ENCODE data around the gene F2RL3. TPM values are rescaled to one million over a fixed set of nuclear protein-coding genes. Genes with fewer than 3 reads are reported as not detected.

Gene F2RL3
- total RNA-seq, 2 experiments from 2014 or later = not detected

GRCh38 chr19:16847430-16847829 is 41.4 kb upstream of the F2RL3 start:
- POLR2A ChIA-PET = no interaction called here
- no peaks in the 10 kb centered on the region for H3K9me3 Mint-ChIP-seq
- H3K27me3 Mint-ChIP-seq = no peaks in the 10 kb centered on the region
- TF ChIP-seq CTCF (IDR thresholded peaks at IDR 0.05) = no peak
- no peak overlapping the region for H3K27ac ChIP-seq (ENCODE audit: low read depth in 1 of 2, low read length in 2 of 2)
- H3K36me3 Mint-ChIP-seq (ENCODE audit: low read depth) = peaks cover 91% of the 10 kb centered on the region
- no peaks in the 10 kb centered on the region for H3K9me3 ChIP-seq (ENCODE audit: control insufficient read depth in 1 of 2, insufficient read depth in 1 of 2, low read length in 2 of 2)
- H3K4me3 Mint-ChIP-seq = no peak overlapping the region
- H3K36me3 ChIP-seq (ENCODE audit: insufficient read depth, low read length) = peaks cover 81% of the 10 kb centered on the region
- CTCF ChIA-PET = no interaction called here
- DNase-seq (no peak), ATAC-seq (ENCODE audit: poor library complexity) (no peak)
- no peaks in the 10 kb centered on the region for H3K27me3 ChIP-seq (ENCODE audit: control insufficient read depth in 1 of 2, insufficient read depth in 2 of 2, low read length in 2 of 2)
- intact Hi-C loops (cut with DNase I, micrococcal nuclease) = no loop called here
- H3K4me1 Mint-ChIP-seq (ENCODE audit: low read depth) = no peaks in the 10 kb centered on the region
- no peak overlapping the region for H3K4me3 ChIP-seq (ENCODE audit: low read length)
- no peaks in the 10 kb centered on the region for H3K4me1 ChIP-seq (ENCODE audit: insufficient read depth, low read length)
- no peak overlapping the region for H3K27ac Mint-ChIP-seq

DNA sequence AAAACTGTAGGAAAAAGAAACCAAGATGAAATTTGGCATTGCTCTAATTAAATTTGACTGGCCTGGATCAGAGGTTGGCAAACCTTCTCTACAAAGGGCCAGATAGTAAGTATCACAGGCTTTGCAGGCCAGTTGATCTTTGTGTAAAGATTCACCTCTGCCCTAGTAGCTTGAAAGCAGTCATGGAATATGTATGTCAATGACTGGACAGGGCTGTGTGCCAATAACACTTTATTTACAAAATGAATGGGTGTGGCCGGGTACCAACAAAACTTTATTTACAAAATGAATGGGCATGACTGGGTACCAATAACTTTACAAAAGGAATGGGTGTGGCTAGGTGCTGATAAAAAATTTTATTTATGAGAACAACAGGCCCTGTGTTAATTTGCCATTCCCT is 39.6 kb upstream of the F2RL3 start:
- intact Hi-C loops (cut with DNase I, micrococcal nuclease) = no loop called here
- Mint-ChIP-seq H3K36me3 (ENCODE audit: low read depth) (peaks cover 92% of the 10 kb centered on the region), H3K9me3 (no peaks in the 10 kb centered on the region), H3K4me1 (ENCODE audit: low read depth) (no peaks in the 10 kb centered on the region), H3K27ac (no peak overlapping the region), H3K4me3 (no peak overlapping the region), H3K27me3 (no peaks in the 10 kb centered on the region)
- DNase-seq (no peak), ATAC-seq (ENCODE audit: poor library complexity) (no peak)
- Histone ChIP-seq H3K4me3 (ENCODE audit: low read length) (no peak overlapping the region), H3K9me3 (ENCODE audit: control insufficient read depth in 1 of 2, insufficient read depth in 1 of 2, low read length in 2 of 2) (no peaks in the 10 kb centered on the region), H3K27me3 (ENCODE audit: control insufficient read depth in 1 of 2, insufficient read depth in 2 of 2, low read length in 2 of 2) (no peaks in the 10 kb centered on the region), H3K27ac (ENCODE audit: low read depth in 1 of 2, low read length in 2 of 2) (no peak overlapping the region), H3K36me3 (ENCODE audit: insufficient read depth, low read length) (peaks cover 82% of the 10 kb centered on the region), H3K4me1 (ENCODE audit: insufficient read depth, low read length) (no peaks in the 10 kb centered on the region)
- TF ChIP-seq CTCF (IDR thresholded peaks at IDR 0.05) = no peak
- ChIA-PET CTCF (interaction anchor here (0.5 kb wide), 1 partner anchor 610 kb away, joined by 4 read pairs; no protein-coding TSS in a partner anchor), POLR2A (no interaction called here)

DNA sequence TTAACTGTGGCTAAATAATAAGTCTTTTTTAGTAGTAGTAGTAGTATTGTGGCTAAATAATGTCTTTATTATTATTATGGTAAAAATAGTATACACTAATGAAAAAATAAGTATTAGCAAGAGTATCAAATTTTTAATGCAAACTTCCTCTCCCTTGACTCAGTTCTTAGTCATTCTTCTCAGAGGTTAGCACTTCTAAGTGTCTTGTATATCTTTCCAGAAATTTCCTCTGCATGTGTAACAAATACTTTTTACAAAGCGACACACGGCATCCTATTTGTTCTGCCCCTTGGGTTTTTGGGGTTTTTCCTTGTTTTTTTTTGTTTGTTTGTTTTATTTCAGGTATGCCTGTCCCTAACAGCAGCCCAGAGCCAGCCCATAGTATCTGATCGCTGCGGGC is 38.7 kb upstream of the F2RL3 start:
- Mint-ChIP-seq H3K27ac (no peak overlapping the region), H3K9me3 (no peaks in the 10 kb centered on the region), H3K36me3 (ENCODE audit: low read depth) (peaks cover 92% of the 10 kb centered on the region), H3K4me3 (no peak overlapping the region), H3K4me1 (ENCODE audit: low read depth) (no peaks in the 10 kb centered on the region), H3K27me3 (no peaks in the 10 kb centered on the region)
- ChIA-PET CTCF (no interaction called here), POLR2A (no interaction called here)
- H3K4me3 ChIP-seq (ENCODE audit: low read length) = no peak overlapping the region
- DNase-seq (no peak), ATAC-seq (ENCODE audit: poor library complexity) (no peak)
- TF ChIP-seq CTCF (IDR thresholded peaks at IDR 0.05) = no peak
- no peaks in the 10 kb centered on the region for H3K4me1 ChIP-seq (ENCODE audit: insufficient read depth, low read length)
- H3K27ac ChIP-seq (ENCODE audit: low read depth in 1 of 2, low read length in 2 of 2) = no peak overlapping the region
- H3K27me3 ChIP-seq (ENCODE audit: control insufficient read depth in 1 of 2, insufficient read depth in 2 of 2, low read length in 2 of 2) = no peaks in the 10 kb centered on the region
- H3K9me3 ChIP-seq (ENCODE audit: control insufficient read depth in 1 of 2, insufficient read depth in 1 of 2, low read length in 2 of 2) = no peaks in the 10 kb centered on the region
- intact Hi-C loops (cut with DNase I, micrococcal nuclease) = no loop called here
- peaks cover 81% of the 10 kb centered on the region for H3K36me3 ChIP-seq (ENCODE audit: insufficient read depth, low read length)
